Measurements from ENCODE around the gene PLRG1.

The PLRG1 gene

GRCh38 chr4:154545689-154546088, 4.5 kb downstream of the PLRG1 start:
- H3K36me3 ChIP-seq (ENCODE audit: control insufficient read depth, low read depth, low read length): peaks cover 72% of the 10 kb centered on the region
- H3K9me3 ChIP-seq (ENCODE audit: control insufficient read depth, low read depth, low read length): no peaks in the 10 kb centered on the region
- peaks cover 9% of the 10 kb centered on the region for H3K4me1 ChIP-seq (ENCODE audit: control insufficient read depth, low read depth, low read length)
- H3K27me3 ChIP-seq (ENCODE audit: control insufficient read depth, insufficient read depth, low read length): no peaks in the 10 kb centered on the region
- no peak overlapping the region for H3K9ac ChIP-seq (ENCODE audit: low read length)
- no peak overlapping the region for H3K27ac ChIP-seq (ENCODE audit: low read length)
- no peak overlapping the region for H3K4me3 ChIP-seq (ENCODE audit: low read length)

- Histone ChIP-seq H3K27me3 (ENCODE audit: control insufficient read depth, insufficient read depth, low read length) (no peaks in the 10 kb centered on the region), H3K9me3 (ENCODE audit: control insufficient read depth, low read depth, low read length) (no peaks in the 10 kb centered on the region), H3K4me1 (ENCODE audit: control insufficient read depth, low read depth, low read length) (no peaks in the 10 kb centered on the region), H3K36me3 (ENCODE audit: control insufficient read depth, low read depth, low read length) (peaks cover 100% of the 10 kb centered on the region), H3K4me3 (ENCODE audit: low read length) (no peak overlapping the region), H3K27ac (ENCODE audit: low read length) (no peak overlapping the region), H3K9ac (ENCODE audit: low read length) (no peak overlapping the region)
Measured at GRCh38 chr4:154542271-154542879, 7.8 kb downstream of the PLRG1 start.

- Histone ChIP-seq H3K27ac (ENCODE audit: low read length) (no peak overlapping the region), H3K4me1 (ENCODE audit: control insufficient read depth, low read depth, low read length) (no peaks in the 10 kb centered on the region), H3K9me3 (ENCODE audit: control insufficient read depth, low read depth, low read length) (no peaks in the 10 kb centered on the region), H3K36me3 (ENCODE audit: control insufficient read depth, low read depth, low read length) (peaks cover 31% of the 10 kb centered on the region), H3K27me3 (ENCODE audit: control insufficient read depth, insufficient read depth, low read length) (no peaks in the 10 kb centered on the region), H3K4me3 (ENCODE audit: low read length) (no peak overlapping the region), H3K9ac (ENCODE audit: low read length) (no peak overlapping the region)
Measured at GRCh38 chr4:154534296-154534695, 15.9 kb downstream of the PLRG1 start.

- Histone ChIP-seq H3K4me1 (ENCODE audit: control insufficient read depth, low read depth, low read length) (no peaks in the 10 kb centered on the region), H3K27me3 (ENCODE audit: control insufficient read depth, insufficient read depth, low read length) (no peaks in the 10 kb centered on the region), H3K27ac (ENCODE audit: low read length) (no peak overlapping the region), H3K4me3 (ENCODE audit: low read length) (no peak overlapping the region), H3K9ac (ENCODE audit: low read length) (no peak overlapping the region), H3K9me3 (ENCODE audit: control insufficient read depth, low read depth, low read length) (no peaks in the 10 kb centered on the region), H3K36me3 (ENCODE audit: control insufficient read depth, low read depth, low read length) (no peaks in the 10 kb centered on the region)
Measured at GRCh38 chr4:154529728-154530519, 20.3 kb downstream of the PLRG1 start.

GRCh38 chr4:154528869-154529268, 21.3 kb downstream of the PLRG1 start:
- H3K9me3 ChIP-seq (ENCODE audit: control insufficient read depth, low read depth, low read length): no peaks in the 10 kb centered on the region
- H3K36me3 ChIP-seq (ENCODE audit: control insufficient read depth, low read depth, low read length): no peaks in the 10 kb centered on the region
- no peak overlapping the region for H3K9ac ChIP-seq (ENCODE audit: low read length)
- no peak overlapping the region for H3K27ac ChIP-seq (ENCODE audit: low read length)
- H3K4me3 ChIP-seq (ENCODE audit: low read length): no peak overlapping the region
- no peaks in the 10 kb centered on the region for H3K4me1 ChIP-seq (ENCODE audit: control insufficient read depth, low read depth, low read length)
- H3K27me3 ChIP-seq (ENCODE audit: control insufficient read depth, insufficient read depth, low read length): no peaks in the 10 kb centered on the region

- H3K27ac ChIP-seq (ENCODE audit: low read length): no peak overlapping the region
- no peak overlapping the region for H3K9ac ChIP-seq (ENCODE audit: low read length)
Measured at GRCh38 chr4:154527308-154527707, 22.9 kb downstream of the PLRG1 start.

GRCh38 chr4:154526151-154526550, 24.0 kb downstream of the PLRG1 start:
- Histone ChIP-seq H3K27ac (ENCODE audit: low read length) (no peak overlapping the region), H3K4me1 (ENCODE audit: control insufficient read depth, low read depth, low read length) (no peaks in the 10 kb centered on the region), H3K36me3 (ENCODE audit: control insufficient read depth, low read depth, low read length) (no peaks in the 10 kb centered on the region), H3K9ac (ENCODE audit: low read length) (no peak overlapping the region), H3K27me3 (ENCODE audit: control insufficient read depth, insufficient read depth, low read length) (no peaks in the 10 kb centered on the region), H3K4me3 (ENCODE audit: low read length) (no peak overlapping the region), H3K9me3 (ENCODE audit: control insufficient read depth, low read depth, low read length) (no peaks in the 10 kb centered on the region)

More at GRCh38 chr4:154527308-154527707, 22.9 kb downstream of the PLRG1 start:
- Histone ChIP-seq H3K36me3 (ENCODE audit: control insufficient read depth, low read depth, low read length) (no peaks in the 10 kb centered on the region), H3K27me3 (ENCODE audit: control insufficient read depth, insufficient read depth, low read length) (no peaks in the 10 kb centered on the region), H3K4me3 (ENCODE audit: low read length) (no peak overlapping the region), H3K4me1 (ENCODE audit: control insufficient read depth, low read depth, low read length) (no peaks in the 10 kb centered on the region), H3K9me3 (ENCODE audit: control insufficient read depth, low read depth, low read length) (no peaks in the 10 kb centered on the region)

GRCh38 chr4:154521607-154522006, 28.6 kb downstream of the PLRG1 start:
- Histone ChIP-seq H3K27ac (ENCODE audit: low read length) (no peak overlapping the region), H3K4me1 (ENCODE audit: control insufficient read depth, low read depth, low read length) (no peaks in the 10 kb centered on the region), H3K9ac (ENCODE audit: low read length) (no peak overlapping the region), H3K9me3 (ENCODE audit: control insufficient read depth, low read depth, low read length) (no peaks in the 10 kb centered on the region), H3K4me3 (ENCODE audit: low read length) (no peak overlapping the region), H3K27me3 (ENCODE audit: control insufficient read depth, insufficient read depth, low read length) (no peaks in the 10 kb centered on the region), H3K36me3 (ENCODE audit: control insufficient read depth, low read depth, low read length) (no peaks in the 10 kb centered on the region)

GRCh38 chr4:154519214-154519613, 31.0 kb downstream of the PLRG1 start:
- H3K27ac ChIP-seq (ENCODE audit: low read length): no peak overlapping the region
- H3K4me1 ChIP-seq (ENCODE audit: control insufficient read depth, low read depth, low read length): no peaks in the 10 kb centered on the region
- no peak overlapping the region for H3K4me3 ChIP-seq (ENCODE audit: low read length)
- no peak overlapping the region for H3K9ac ChIP-seq (ENCODE audit: low read length)
- H3K36me3 ChIP-seq (ENCODE audit: control insufficient read depth, low read depth, low read length): no peaks in the 10 kb centered on the region
- H3K27me3 ChIP-seq (ENCODE audit: control insufficient read depth, insufficient read depth, low read length): no peaks in the 10 kb centered on the region
- H3K9me3 ChIP-seq (ENCODE audit: control insufficient read depth, low read depth, low read length): no peaks in the 10 kb centered on the region

- Histone ChIP-seq H3K4me1 (ENCODE audit: control insufficient read depth, low read depth, low read length) (no peaks in the 10 kb centered on the region), H3K9ac (ENCODE audit: low read length) (no peak overlapping the region), H3K36me3 (ENCODE audit: control insufficient read depth, low read depth, low read length) (no peaks in the 10 kb centered on the region), H3K27me3 (ENCODE audit: control insufficient read depth, insufficient read depth, low read length) (no peaks in the 10 kb centered on the region), H3K27ac (ENCODE audit: low read length) (no peak overlapping the region), H3K4me3 (ENCODE audit: low read length) (no peak overlapping the region), H3K9me3 (ENCODE audit: control insufficient read depth, low read depth, low read length) (no peaks in the 10 kb centered on the region)
Measured at GRCh38 chr4:154517591-154517990, 32.6 kb downstream of the PLRG1 start.

- no peak overlapping the region for H3K27ac ChIP-seq (ENCODE audit: low read length)
- H3K9me3 ChIP-seq (ENCODE audit: control insufficient read depth, low read depth, low read length): no peaks in the 10 kb centered on the region
- H3K36me3 ChIP-seq (ENCODE audit: control insufficient read depth, low read depth, low read length): no peaks in the 10 kb centered on the region
- no peaks in the 10 kb centered on the region for H3K4me1 ChIP-seq (ENCODE audit: control insufficient read depth, low read depth, low read length)
- no peaks in the 10 kb centered on the region for H3K27me3 ChIP-seq (ENCODE audit: control insufficient read depth, insufficient read depth, low read length)
- H3K4me3 ChIP-seq (ENCODE audit: low read length): no peak overlapping the region
- no peak overlapping the region for H3K9ac ChIP-seq (ENCODE audit: low read length)
Measured at GRCh38 chr4:154516318-154517029, 33.7 kb downstream of the PLRG1 start.

Measured in iPS-18a (cell line).